HG03066 (cell line): ENCODE results near the gene SKA3.
"Not testable (repeated sequence)": the region's sequence is repeated elsewhere in the genome, so short reads cannot be mapped to it uniquely, and the experiment has no call there.

Experiments used
- ATAC-seq: cut with Tn5 transposase; IDR thresholded peaks from one replicate; pipeline ENCODE4 v1.9.1; 2021; ENCODE audit warnings: low read depth; ENCODE audit not compliant: unreplicated experiment

SKA3 gene

DNA sequence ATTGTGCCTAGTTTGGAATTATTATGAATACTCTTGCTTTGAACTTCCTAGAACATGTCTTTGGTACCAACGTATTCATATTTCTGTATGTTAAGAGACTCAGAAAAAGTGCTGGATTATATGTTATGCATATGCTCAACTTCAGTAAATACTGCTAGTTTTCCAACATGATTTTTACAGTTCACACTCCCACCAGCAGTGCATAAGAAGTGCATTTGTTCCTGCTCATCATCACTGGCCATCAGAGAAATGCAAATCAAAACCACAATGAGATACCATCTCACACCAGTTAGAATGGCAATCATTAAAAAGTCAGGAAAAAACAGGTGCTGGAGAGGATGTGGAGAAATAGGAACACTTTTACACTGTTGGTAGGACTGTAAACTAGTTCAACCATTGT lies 2.6 kb downstream of the SKA3 start:
- ATAC-seq = not testable (repeated sequence)

DNA sequence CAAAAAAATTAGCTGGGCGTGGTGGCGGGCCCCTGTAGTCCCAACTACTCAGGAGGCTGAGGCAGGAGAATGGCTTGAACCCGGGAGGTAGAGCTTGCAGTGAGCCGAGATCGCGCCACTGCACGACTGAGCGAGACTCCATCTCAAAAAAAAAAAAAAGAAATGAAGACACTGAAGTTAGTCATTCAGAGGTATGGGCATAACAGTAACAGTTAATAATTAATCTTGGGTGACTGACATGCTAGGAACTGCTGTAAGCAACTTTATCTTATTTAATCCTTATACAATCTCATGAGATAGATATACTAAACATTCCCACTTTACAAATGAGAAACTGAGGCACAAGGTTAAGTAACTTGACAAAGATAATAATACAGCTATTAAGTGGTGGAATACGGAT lies 4.9 kb downstream of the SKA3 start:
- no peak for ATAC-seq

DNA sequence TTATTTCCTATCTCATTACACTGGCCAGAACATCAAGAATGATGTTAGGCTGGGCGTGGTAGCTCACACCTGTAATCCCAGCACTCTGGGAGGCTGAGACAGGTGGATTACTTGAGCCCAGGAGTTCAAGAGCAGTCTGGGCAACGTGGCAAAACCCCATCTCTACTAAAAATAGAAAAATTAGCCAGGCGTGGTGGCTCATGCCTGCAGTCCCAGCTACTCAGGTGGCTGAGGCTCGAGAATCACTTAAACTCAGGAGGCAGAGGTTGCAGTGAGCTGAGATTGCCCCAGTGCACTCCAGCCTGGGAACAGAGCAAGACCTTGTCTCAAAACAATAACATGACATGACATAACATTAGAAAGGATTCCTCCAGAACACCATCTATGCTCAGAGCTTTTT lies 10.7 kb downstream of the SKA3 start:
- ATAC-seq = not testable (repeated sequence)

DNA sequence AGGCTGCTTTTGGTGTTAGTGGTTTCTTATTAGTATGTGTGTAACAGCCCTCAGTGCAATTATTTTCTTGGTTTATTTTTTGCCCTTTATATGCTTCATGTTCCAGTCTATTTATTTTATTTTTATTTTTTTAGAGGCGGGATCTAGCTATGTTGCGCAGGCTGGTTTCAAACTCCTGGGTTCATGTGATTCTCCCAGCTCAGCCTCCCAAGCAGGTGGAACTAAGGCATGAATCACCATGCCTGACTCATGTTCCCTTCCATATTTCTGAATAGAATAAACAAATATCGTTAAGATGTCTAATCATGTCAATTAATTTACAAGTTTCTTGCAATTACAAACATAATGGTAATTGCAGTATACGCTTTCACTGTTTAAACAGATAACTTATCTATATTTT lies 11.7 kb downstream of the SKA3 start:
- no peak for ATAC-seq

DNA sequence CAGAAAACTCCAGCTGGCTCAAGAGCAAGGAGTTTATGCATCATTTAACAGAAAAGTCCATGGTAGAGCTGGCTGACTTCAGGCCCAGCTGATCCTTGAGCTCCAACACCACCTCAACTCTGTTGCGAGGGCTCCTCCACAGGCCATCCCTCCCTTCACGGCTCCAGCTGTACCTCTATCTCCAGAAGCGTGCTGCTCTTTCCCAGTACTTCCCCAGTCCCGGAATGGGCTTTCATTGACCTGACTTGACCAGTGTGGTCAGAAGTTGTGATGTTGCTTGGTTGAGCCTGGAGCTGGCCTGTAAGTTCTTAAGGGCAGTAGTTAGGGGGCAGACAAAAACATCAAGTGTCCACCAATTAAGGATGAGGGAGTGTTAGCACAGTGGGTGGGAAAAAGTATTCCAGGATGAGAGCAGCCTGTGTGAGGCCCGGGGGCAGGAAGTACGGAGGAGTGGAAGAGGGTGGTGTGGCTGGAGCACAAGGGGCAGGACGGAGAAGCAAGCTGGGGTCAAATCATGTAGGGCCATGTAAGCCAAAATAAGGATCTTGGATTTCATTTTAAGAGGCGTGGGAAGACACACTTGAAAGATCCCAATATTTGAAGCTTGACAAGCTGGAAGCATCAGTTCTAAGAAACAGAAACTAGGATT lies 24.0 kb downstream of the SKA3 start:
- ATAC-seq = no peak

DNA sequence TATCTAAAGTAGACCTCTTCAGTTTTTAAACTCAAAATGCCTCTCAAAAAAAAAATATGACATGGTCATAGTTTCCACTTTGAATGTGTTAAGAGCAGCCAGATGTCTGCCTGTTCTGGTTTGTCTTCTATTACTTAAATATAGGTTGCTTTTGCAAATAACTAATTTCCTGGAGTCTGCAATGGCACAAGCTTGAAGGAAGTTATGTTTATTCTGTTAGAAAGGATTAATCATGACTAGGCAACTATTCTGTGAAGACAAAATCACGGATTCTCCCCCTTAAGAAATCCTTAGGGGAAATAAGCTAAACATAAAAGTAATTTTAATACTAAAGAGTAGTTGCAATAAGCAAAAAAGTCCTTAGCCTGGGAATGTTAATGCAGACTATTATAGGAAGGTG lies 26.3 kb downstream of the SKA3 start:
- ATAC-seq = no peak

DNA sequence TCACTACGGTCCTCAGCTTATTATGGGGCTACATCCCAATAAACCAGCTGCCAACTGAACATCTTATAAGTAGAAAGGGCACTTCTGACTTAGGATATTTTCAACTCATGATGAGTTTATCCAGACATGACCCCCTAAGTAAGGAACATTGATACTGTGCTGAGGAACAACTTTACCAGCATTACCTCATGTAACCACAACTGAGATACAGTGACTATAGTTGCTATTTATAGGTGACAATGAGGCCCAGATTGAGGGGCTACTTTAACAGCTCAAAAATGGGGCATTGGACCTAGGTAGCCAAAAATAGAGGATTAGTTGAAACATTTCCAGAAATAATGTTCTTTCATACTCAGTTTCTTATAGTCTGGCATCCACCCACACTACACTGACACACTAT lies 26.8 kb downstream of the SKA3 start:
- ATAC-seq = no peak

DNA sequence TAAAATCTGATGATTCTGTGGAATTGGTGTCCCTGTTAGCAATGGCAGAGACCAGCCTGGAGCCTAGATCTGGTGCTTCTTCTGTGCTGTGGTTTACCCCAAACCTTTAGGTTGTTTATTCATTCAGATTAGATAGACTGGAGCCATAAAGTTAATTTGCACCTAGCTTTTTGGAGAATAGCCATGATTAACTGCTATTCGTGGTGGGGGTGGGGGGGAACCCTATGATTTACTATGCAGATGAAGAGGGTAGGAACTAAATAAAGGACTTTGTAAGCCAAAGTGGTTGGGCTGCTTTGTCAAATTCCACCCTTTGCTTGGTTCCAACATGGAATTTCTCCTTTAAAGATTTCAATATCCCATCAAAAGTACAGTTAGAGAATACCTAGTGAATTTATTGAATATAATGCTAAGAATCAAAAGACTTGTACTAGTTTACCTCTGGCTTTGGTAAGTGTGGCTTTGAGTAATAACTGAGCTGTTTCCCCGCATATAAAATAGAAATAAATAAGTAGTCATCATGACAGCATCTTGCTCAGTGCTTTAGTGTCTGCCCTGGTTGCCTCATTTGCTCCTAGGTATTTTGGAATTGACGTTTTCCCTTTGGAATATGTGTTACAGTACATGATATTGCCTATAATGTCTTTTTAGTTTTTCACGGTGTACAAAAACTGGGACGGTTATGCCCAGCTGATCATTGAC lies 27.6 kb downstream of the SKA3 start:
- ATAC-seq = no peak

DNA sequence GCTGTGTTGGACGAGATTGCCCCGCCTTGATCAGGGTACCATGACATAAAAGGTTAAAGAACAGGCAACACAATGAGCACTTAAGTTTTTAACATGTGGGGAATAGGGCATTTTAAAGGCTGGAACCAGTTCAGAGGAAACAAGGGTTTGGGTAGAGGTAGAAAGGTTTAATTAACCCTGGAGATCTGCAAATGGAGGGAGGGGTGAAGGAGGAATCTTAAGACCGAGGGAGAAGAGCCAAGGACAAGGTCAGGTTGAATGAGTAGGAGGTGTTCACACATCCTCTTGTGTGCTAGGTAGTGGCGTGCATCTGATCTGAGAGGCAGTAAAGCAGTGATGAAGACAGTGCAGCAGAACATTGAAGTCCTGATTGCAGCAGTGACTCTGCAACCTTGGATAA lies 28.5 kb downstream of the SKA3 start:
- ATAC-seq = no peak

DNA sequence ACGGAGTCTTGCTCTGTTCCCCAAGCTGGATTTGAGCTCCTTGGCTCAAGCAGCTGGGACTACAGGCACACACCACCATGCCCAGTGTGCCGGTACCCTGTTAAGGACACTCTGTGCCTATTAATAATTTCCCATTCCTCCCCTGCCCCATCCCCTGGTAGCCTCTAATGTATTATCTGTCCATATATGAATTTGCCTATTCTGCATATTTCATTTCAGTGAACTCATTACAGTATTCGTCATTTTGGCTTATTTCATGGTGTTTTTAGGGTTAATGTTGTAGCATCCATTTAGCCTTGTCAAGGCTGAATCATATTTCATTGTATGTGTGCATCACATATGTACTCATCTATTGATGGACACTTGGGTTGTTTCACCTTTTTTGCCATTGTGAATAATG lies 33.6 kb downstream of the SKA3 start:
- no peak for ATAC-seq

DNA sequence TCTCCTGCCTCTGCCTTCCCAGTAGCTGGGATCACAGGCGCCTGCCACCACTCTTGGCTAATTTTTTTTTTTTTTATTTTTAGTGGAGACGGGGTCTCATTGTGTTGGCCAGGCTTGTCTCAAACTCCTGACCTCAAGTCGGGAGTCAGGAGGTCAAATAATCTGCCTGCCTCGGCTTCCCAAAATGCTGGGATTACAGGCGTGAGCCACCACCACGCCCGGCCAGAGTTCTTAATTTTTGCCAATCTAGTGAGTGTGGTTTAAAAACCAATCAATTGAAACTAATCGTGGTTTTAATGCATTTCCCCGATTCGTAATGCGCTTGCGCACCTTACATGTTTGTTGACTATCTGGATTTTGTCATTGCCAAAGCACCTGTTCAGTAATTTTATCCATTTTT lies 37.0 kb downstream of the SKA3 start:
- no peak for ATAC-seq

DNA sequence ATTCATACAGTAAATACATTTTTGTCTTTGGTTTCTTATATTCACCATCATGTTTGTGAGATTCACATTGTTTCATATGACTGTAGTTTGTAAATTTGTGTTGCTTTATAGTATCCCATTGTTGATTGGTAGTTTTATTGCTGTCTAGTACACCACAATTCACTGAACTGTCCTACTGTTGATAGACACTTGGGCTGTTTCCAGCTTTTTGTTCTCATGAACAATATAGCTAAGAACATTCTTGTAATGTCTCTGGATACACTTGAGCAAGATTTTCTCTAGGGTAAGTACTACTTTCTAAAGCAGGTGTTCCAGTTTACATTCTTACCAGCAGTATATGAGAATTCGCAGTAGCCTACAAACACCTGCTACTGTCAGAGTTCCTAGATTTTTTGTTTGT lies 37.8 kb downstream of the SKA3 start:
- ATAC-seq = no peak

DNA sequence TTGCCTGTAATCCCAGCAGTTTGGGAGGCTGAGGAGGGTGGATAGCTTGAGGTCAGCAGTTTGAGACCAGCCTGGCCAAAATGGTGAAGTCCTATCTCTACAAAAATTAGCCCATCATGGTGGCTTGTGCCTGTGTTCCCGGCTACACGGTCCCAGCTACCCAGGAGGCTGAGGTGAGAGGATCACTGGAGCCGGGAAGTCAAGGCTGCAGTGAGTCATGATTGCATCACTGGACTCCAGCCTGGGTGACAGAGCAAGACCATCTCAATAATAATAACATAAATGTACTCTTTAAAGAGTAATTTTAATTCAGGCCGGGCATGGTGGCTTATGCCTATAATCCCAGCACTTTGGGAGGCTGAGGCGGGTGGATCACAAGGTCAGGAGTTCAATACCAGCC lies 38.7 kb downstream of the SKA3 start:
- ATAC-seq = no peak

DNA sequence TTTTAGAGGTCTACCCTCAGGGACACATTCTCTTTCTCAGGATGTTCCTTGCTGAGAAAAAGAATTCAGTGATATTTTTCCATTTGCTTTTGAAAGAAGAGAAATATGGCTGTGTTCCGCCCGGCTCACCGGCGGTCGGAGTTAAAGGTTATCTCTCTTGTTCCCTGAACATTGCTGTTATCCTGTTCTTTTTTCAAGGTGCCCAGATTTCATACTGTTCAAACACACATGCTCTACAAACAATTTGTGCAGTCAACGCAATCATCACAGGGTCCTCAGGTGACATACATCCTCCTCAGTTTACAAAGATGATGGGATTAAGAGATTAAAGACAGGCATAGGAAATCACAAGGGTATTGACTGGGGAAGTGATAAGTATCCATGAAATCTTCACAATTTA lies 40.5 kb downstream of the SKA3 start:
- not testable (repeated sequence) for ATAC-seq

DNA sequence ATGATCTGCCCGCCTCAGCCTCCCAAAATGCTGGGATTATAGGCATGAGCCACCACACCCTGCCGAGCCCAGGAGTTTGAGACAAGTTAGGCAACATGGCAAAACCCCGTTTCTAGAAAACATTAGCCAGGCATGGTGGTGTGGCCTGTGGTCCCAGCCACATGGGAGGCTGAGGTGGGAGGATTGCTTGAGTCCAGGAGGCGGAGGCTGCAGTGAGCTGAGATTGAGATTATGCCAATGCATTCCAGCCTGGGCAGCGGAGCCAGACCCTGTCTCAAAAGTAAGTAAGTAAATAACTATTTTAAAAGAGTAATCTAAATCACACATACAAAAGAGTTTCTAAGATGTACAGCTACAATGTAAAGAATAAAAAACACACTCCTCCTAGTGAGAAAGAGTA lies 41.9 kb downstream of the SKA3 start:
- ATAC-seq = no peak

DNA sequence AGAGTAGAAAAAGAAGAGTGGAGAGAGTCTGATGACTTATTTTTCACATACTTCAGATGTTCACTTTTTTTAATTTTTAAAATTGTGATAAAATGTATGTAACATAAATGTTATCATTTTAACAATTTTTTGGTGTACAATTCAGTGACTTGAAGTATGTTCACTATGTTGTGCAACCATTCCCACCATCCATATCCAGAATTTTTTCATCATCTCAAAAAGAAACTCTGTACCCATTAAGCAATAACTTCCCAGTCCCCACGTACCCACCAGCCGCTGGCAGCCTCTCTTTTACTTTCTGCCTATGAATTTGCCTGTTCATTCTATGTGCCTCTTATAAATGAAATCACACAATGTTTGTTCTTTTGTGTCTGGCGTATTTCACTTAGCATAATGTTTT lies 43.3 kb downstream of the SKA3 start:
- ATAC-seq = no peak

DNA sequence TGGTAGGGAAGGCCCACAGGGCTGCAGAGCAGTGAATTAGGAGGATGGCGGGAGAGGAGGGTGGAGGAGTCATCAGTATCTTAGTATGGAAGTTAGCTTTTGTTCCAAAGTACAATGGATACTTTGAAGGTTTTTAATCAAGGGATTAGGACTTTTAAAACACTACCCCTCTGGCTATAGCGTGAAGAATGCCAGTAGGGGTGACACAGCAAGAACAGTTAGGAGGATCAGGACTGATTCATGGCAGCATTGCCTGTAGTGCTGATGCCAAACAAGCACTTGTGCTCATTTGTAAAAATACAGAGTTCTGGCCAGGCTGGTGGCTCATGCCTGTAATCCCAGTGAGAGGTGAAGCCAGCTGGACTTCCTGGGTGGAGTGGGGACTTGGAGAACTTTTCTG lies 46.2 kb downstream of the SKA3 start:
- no peak for ATAC-seq

DNA sequence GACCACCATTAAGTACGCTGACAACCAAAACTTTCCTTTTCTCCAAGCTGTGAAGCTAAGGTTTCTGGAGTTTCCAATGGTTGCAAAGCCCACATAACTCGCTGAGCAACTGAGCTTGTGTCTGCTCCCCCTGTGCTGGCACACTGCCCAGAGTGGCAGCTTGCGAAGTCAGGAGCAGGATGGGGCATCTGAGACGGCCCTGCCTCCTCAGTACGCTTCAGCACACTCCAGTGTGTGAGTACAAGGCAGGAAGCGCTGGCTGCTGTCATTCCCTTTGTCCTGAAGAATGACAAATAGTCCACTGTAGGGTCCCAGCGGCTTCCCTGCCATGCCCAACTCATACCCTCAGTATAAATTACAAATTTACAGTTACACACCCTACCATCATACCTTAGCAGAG lies 51.5 kb downstream of the SKA3 start:
- no peak for ATAC-seq

DNA sequence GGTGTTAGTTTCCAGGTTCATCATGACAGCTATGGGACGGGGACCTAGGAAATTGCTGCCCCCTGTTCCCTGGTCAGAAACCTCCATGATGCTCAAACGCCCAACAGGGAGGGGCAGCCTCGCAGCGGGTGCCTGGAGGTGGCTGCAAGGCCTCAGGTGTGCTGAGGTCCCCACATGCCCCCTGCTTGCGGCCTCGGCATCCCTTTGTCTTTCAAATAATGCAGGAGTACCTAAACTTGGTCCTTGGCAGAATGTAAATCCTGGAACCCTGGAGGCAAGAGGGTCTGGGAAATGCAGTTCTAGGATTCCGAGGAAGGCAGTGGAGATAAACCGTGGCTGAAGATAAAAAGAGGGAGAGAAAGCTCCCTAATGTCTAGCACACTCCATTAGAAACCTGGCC lies 52.4 kb downstream of the SKA3 start:
- no peak for ATAC-seq

DNA sequence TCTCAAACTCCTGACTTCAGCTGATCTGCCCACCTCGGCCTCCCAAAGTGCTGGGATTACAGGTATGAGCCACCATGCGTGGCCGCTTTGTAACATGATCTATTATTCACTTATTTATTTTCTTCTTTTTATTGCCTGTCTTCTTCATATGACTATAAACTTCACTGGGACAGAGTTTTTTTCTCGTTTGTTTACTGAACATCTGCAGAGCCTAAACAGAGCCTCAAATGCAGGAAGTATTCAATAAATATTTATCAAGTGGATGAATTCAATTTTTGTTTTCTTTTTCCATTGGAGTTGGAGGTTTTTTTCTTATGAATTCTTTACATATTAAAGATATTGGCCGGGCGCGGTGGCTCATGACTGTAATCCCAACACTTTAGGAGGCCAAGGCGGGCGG lies 54.7 kb downstream of the SKA3 start:
- ATAC-seq = no peak

DNA sequence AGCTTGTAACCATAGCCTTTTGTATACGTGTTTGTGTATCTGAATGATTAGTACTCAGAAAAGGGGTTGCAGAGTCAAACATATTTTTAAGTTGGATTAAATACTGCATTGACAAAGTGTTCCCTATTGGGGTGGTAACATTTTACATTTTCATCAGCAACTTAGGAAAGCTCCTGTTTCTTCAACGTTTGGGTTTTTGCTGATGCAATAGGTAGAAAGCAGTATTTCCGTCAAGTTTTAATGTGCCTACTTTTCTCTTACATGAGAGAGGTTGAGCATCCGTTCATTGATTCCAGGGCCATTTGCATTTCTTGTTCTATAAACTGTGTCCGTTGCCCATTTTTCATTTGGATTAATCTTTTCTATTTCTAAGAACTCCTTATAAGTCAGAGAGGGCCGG lies 56.2 kb downstream of the SKA3 start:
- ATAC-seq = no peak

DNA sequence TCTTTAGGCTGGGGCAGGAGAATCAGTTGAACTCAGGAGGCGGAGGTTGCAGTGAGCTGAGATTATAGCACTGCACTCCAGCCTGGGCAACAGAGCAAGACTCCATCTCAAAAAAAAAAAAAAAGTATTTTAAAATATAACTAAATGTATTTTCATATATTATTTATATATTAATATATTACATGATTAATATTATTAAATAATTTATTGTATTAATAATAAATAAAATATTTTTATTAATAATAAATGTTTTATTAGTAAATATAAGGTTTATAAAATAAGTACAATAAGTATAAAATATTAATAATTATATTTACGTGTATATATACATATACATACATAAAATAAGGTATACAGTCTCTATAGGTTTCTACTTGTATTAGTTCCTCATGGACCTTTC lies 56.8 kb downstream of the SKA3 start:
- no peak for ATAC-seq

DNA sequence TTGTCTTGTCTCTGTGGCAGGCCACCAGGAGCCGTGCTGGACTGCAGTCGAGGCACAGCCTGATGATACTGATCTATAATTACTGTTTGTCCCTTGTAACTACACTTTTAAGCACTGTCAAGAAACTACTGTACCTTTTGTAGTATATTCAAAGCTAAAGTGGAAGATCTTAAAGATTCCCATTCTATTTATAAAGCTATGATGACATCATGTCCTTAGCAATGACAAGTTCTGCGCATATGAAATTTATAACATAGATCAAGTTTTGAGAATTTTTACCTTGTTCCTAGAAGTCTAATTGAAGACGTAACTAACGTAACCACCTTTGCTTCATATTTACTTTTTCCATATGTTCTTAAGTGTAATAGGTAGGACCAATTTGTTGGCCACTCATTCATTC lies 58.2 kb downstream of the SKA3 start:
- no peak for ATAC-seq
